ENCODE measurements around the gene SFXN3. TPM values are rescaled to one million over a fixed set of nuclear protein-coding genes. Genes with fewer than 3 reads are reported as not detected.

The SFXN3 gene
- total and polyA plus RNA-seq, 2 of the 13 experiments (the other 11 are each of a cell fraction or from before 2014, with no cell fraction given), result 16.8 to 71.5 TPM

DNA sequence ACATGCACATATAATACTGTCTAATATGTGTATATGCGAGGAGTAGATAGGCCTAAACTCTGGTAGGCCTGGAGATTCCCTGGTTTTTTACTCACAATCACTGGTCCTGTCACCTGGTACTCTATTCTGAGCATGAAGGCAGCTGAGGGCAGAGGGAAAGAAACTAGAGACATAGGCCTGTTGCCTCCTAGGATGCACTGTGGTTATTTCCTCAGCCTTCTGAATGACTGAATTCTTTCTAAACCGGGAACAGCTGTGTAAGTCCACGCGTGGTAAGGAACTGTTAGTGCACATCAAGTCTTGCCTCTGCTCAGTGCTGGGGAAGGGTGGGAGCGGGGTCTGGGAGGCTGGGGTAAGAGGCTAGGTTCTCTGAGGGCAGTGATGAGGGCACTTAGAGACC, 38.4 kb downstream of the SFXN3 start (continued):
- TF ChIP-seq, protein P1, sequence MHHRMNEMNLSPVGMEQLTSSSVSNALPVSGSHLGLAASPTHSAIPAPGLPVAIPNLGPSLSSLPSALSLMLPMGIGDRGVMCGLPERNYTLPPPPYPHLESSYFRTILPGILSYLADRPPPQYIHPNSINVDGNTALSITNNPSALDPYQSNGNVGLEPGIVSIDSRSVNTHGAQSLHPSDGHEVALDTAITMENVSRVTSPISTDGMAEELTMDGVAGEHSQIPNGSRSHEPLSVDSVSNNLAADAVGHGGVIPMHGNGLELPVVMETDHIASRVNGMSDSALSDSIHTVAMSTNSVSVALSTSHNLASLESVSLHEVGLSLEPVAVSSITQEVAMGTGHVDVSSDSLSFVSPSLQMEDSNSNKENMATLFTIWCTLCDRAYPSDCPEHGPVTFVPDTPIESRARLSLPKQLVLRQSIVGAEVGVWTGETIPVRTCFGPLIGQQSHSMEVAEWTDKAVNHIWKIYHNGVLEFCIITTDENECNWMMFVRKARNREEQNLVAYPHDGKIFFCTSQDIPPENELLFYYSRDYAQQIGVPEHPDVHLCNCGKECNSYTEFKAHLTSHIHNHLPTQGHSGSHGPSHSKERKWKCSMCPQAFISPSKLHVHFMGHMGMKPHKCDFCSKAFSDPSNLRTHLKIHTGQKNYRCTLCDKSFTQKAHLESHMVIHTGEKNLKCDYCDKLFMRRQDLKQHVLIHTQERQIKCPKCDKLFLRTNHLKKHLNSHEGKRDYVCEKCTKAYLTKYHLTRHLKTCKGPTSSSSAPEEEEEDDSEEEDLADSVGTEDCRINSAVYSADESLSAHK (CRISPR knock-in tag; IDR thresholded peaks at IDR 0.05; ENCODE audit: borderline replicate concordance), result no peak
- no peak for TF ChIP-seq ZSCAN25 (CRISPR knock-in tag; IDR thresholded peaks at IDR 0.05)
- no peak for TF ChIP-seq U2AF1 (optimal IDR thresholded peaks at IDR 0.05; ENCODE audit: low read depth, low read length)

DNA sequence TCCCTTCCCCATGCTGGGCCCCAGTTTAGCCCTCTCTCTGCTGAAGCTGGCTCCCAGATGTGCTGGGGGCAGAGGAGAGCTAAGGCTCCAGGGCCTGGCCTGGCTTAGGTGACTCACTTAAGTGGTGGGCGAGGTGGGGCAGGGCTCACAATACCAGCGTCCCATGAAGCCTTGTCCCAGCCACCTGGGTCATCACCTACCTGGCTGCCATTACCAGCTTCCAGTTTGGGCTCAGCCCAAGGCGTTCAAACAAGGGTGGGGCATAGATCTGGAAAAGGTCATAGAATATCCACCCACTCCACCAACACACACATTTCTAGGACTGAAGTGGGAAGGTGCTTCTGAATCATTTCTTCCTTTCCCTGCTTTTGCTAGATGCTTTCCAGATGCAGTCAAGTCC, 39.1 kb downstream of the SFXN3 start:
- CTCF ChIA-PET (ENCODE audit: low intra/inter-chr PET ratio, low total read pairs), result interaction anchor here (0.7 kb wide), 1 partner anchor 27 kb away, joined by 3 read pairs; no protein-coding TSS in a partner anchor
- Histone ChIP-seq H3K9ac (ENCODE audit: insufficient read depth, low read depth, low read length) (no peak overlapping the region), H3K27me3 (ENCODE audit: control insufficient read depth in 1 of 2, insufficient read depth in 2 of 2, low read length in 2 of 2) (peaks cover 5 to 36% of the 10 kb centered on the region in 2 experiments; a peak in 4 of 5 replicates), H3K79me2 (ENCODE audit: insufficient read depth, low read length) (no peaks in the 10 kb centered on the region), H3K36me3 (replicated peaks in 1 of 2; ENCODE audit: control insufficient read depth in 1 of 2, insufficient read depth in 2 of 2, low read length in 2 of 2) (no peaks in the 10 kb centered on the region), H4K20me1 (ENCODE audit: insufficient read depth, low read length) (no peaks in the 10 kb centered on the region), H3K4me2 (ENCODE audit: low read depth, low read length) (no peak overlapping the region), H3K4me3 (replicated peaks in 1 of 3; ENCODE audit: insufficient read depth in 1 of 3, low read depth in 2 of 3, low read length in 3 of 3) (no peak overlapping the region), H3K4me1 (ENCODE audit: insufficient read depth, low read length) (peaks cover 10% of the 10 kb centered on the region), H3K27ac (ENCODE audit: extremely low read length, insufficient read depth, low read length) (no peak overlapping the region), H3K9me3 (ENCODE audit: low read length) (no peaks in the 10 kb centered on the region), H2AFZ (ENCODE audit: low read length) (no peak overlapping the region)
- FAIRE-seq (no peak), DNase-seq (ENCODE audit: low spot score) (no peak), ATAC-seq (no peak)
- TF ChIP-seq ZSCAN9 (CRISPR knock-in tag; IDR thresholded peaks at IDR 0.05; ENCODE audit: borderline replicate concordance), result no peak
- no peak for TF ChIP-seq ETV6 (CRISPR knock-in tag; conservative IDR thresholded peaks at IDR 0.05)
- POLR2A ChIA-PET, result interaction anchor here (1.4 kb wide), 1 partner anchor 9 kb away, joined by 3 read pairs; no protein-coding TSS in a partner anchor
- intact Hi-C loops (cut with micrococcal nuclease; ENCODE audit: unreplicated experiment), result no loop called here
- in situ Hi-C loops (cut with HindIII; ENCODE audit: extremely low pct_ligation_motif_present, low pct_unique_long_range_greater_than_20kb), result no loop called here
- WGBS (ENCODE audit: low lambda C conversion rate), result 30% methylated on average over 3 of the region's 3 CpGs
- BruUV-seq (replicated peaks), result no TSS peak
